Uterus (tissue), 2 donors: Measurements from ENCODE around the gene SLC37A4.

ENCODE experiments used
- CTCF ChIP-seq, 4 experiments: fragments of 200-600 bp in 2 of 4; fragments of 450-650 bp in 2 of 4; sonication (generic) in 2 of 4; IDR thresholded peaks; one replicate each; pipeline ENCODE4 v1.5.1; 2016 to 2019; ENCODE audit warnings: antibody characterized with exemption in 4 of 4, mild to moderate bottlenecking in 2 of 4, moderate library complexity in 1 of 4
- POLR2A ChIP-seq, 2 donors: fragments of 450-650 bp; IDR thresholded peaks; one replicate each; pipeline ENCODE4 v1.6.1; 2016; ENCODE audit warnings: antibody characterized with exemption in 2 of 2, mild to moderate bottlenecking in 1 of 2, moderate library complexity in 1 of 2

GRCh38 chr11:118996926-118997626 is 33.6 kb downstream of the SLC37A4 start:
- TF ChIP-seq CTCF (IDR thresholded peaks at IDR 0.05) = no peak
- TF ChIP-seq POLR2A (IDR thresholded peaks at IDR 0.05) = no peak
